Measurements from ENCODE around the gene OPRD1.
"Not testable (repeated sequence)": the region's sequence is repeated elsewhere in the genome, so short reads cannot be mapped to it uniquely, and the experiment has no call there.

Gene OPRD1

DNA sequence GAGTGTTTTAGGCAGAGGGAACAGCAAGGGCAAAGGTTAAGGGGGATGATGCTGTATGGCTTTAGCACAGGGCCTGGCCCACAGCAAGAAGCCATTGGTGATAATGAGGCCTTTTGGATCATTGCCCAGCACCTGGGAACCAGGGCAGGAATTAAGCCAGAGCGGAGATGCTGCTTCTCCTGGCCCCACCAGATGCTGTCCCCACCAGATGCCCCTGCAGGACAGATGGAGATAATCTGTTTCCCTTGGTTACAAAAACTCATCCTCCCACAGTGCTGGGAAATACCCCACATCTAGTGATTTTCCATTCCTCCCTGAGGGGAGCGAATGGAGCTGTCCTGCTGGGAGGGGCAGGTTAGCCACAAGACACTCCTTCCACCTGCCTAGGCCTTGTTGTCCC is 18.8 kb downstream of the OPRD1 start:
- H3K9me3 ChIP-seq (ENCODE audit: control insufficient read depth, low read length), result no peaks in the 10 kb centered on the region
- H3K27me3 ChIP-seq (ENCODE audit: control insufficient read depth, insufficient read depth, low read length), result no peaks in the 10 kb centered on the region
- no peaks in the 10 kb centered on the region for H3K4me1 ChIP-seq (ENCODE audit: control insufficient read depth, insufficient read depth, low read length)
- no peak overlapping the region for H3K4me3 ChIP-seq (ENCODE audit: low read length)
- no peaks in the 10 kb centered on the region for H3K36me3 ChIP-seq (ENCODE audit: control insufficient read depth, insufficient read depth, low read length)
- no peak overlapping the region for H3K9ac ChIP-seq (ENCODE audit: low read length)

DNA sequence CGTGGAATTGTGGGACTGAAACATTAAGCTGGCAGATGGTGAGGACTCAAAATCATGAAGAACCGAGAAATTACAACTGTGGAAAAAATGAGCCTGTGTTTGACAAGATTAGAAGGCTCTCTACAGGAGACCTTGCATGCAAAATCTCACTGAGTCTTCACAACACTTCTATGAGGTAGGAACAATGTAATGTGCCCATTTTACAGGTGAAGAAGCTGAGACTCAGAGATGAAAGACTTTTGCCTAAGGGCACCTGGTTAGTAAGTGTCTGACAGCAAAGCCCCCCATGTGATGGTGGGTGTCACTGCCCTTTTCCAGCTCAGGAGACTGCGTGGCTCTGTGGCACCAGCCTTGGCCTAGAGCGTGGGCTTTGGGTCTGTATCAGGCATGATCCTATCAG is 21.0 kb downstream of the OPRD1 start:
- no peaks in the 10 kb centered on the region for H3K27me3 ChIP-seq (ENCODE audit: control insufficient read depth, insufficient read depth, low read length)
- H3K4me3 ChIP-seq (ENCODE audit: low read length), result no peak overlapping the region
- no peaks in the 10 kb centered on the region for H3K36me3 ChIP-seq (ENCODE audit: control insufficient read depth, insufficient read depth, low read length)
- H3K9me3 ChIP-seq (ENCODE audit: control insufficient read depth, low read length), result no peaks in the 10 kb centered on the region
- H3K4me1 ChIP-seq (ENCODE audit: control insufficient read depth, insufficient read depth, low read length), result no peaks in the 10 kb centered on the region
- no peak overlapping the region for H3K9ac ChIP-seq (ENCODE audit: low read length)

DNA sequence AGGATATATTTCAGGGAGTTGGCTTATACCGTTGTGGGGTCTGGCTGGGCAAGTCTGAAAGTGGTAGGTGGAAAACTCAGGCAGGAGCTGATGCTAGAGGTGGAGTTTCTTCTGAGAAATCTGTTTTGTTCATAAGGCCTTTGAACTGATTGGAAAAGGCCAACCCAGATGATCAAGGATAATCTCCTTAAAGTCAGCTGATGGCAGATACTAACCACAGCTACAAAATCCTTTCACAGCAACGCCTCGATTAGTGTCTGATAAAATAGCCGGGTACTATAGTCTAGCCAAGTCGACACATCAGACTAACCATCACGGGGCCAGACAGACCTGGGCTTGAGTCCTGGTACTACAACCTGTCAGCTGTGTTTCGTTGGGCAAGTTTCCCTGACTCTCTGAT is 21.4 kb downstream of the OPRD1 start:
- no peaks in the 10 kb centered on the region for H3K36me3 ChIP-seq (ENCODE audit: control insufficient read depth, insufficient read depth, low read length)
- no peaks in the 10 kb centered on the region for H3K9me3 ChIP-seq (ENCODE audit: control insufficient read depth, low read length)
- no peaks in the 10 kb centered on the region for H3K27me3 ChIP-seq (ENCODE audit: control insufficient read depth, insufficient read depth, low read length)
- H3K4me1 ChIP-seq (ENCODE audit: control insufficient read depth, insufficient read depth, low read length), result no peaks in the 10 kb centered on the region
- no peak overlapping the region for H3K4me3 ChIP-seq (ENCODE audit: low read length)
- H3K9ac ChIP-seq (ENCODE audit: low read length), result no peak overlapping the region

DNA sequence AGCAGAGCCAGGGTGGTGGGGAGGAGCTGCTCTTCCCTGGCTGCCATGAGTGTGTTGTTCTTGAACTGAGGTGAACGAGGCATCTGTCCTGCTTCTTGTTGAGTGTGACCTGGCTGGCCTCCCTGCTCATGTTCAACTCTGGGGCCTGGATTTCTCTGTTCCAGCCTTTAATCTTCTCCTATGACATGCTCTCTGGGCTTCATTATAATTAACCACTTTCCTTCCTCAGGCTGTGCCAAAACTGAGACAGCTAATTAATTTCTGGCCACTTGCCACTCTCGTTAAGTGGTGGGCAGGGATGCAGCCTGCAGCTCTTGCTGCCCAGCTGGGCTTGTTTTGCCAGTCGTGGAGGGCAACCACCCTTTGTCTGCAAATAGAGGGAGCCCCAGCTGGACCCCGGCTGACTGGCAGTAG is 23.3 kb downstream of the OPRD1 start:
- Histone ChIP-seq H3K9ac (ENCODE audit: low read length) (no peak overlapping the region), H3K36me3 (ENCODE audit: control insufficient read depth, insufficient read depth, low read length) (no peaks in the 10 kb centered on the region), H3K4me1 (ENCODE audit: control insufficient read depth, insufficient read depth, low read length) (no peaks in the 10 kb centered on the region), H3K4me3 (ENCODE audit: low read length) (no peak overlapping the region), H3K27me3 (ENCODE audit: control insufficient read depth, insufficient read depth, low read length) (no peaks in the 10 kb centered on the region), H3K9me3 (ENCODE audit: control insufficient read depth, low read length) (no peaks in the 10 kb centered on the region)

DNA sequence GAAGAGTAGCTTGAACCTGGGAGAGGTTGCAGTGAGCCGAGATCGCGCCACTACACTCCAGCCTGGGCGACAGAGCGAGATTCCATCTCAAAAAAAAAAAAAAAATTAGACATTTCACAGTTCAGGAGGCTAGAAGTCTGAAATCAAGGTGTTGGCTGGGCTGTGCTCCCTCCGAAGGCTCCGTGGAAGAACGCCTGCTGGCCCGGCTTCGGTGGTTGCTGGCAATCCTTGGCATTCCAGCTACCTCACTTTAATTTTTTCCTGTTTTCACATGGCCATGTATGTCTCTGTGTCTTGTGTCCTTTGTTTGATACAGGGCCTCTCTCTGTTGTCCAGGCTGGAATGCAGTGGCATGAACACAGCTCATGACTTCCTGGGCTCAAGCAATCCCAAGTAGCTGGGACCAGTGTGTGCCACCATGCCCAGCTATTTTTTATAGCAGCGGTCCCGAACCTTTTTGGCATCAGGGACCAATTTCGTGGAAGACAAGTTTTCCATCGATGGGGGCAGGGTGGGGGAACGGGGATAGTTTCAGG is 24.5 kb downstream of the OPRD1 start:
- no peak overlapping the region for H3K4me3 ChIP-seq (ENCODE audit: low read length)
- H3K27me3 ChIP-seq (ENCODE audit: control insufficient read depth, insufficient read depth, low read length), result no peaks in the 10 kb centered on the region

DNA sequence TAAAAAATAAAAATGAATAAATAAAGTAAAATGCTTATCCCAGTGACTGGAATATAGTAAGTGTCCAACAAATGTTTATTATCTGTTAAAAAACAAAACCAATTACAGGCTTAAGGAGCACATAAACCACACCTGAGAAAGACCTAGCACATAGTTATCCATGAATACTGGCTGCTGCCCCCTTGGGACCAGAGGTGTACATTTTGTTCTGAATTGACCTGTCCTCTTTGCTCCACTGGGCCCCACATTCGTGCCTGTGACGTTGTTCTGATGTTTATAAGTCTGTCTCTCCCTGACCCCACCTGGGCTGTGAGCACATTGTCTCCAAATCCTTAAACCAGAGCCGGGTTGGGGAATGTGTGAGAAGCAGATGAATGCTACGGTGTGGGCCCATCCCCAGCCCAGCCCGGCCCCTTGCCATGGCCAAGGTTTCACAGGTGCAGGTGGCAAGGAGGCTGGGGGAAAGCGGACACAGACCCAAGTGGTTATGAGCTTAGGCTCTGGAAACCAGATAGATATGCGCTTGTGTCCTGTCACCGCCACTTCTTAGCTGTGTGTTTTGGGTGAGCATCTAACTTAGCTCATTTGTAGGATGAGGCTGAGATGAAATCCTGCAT is 29.1 kb downstream of the OPRD1 start:
- no peak overlapping the region for H3K9ac ChIP-seq (ENCODE audit: low read length)
- H3K4me3 ChIP-seq (ENCODE audit: low read length), result no peak overlapping the region
- no peaks in the 10 kb centered on the region for H3K36me3 ChIP-seq (ENCODE audit: control insufficient read depth, insufficient read depth, low read length)
- no peaks in the 10 kb centered on the region for H3K4me1 ChIP-seq (ENCODE audit: control insufficient read depth, insufficient read depth, low read length)
- no peaks in the 10 kb centered on the region for H3K27me3 ChIP-seq (ENCODE audit: control insufficient read depth, insufficient read depth, low read length)
- H3K9me3 ChIP-seq (ENCODE audit: control insufficient read depth, low read length), result no peaks in the 10 kb centered on the region

More for the DNA sequence above, 24.5 kb downstream of the OPRD1 start:
- H3K9ac ChIP-seq (ENCODE audit: low read length), result no peak overlapping the region
- H3K36me3 ChIP-seq (ENCODE audit: control insufficient read depth, insufficient read depth, low read length), result no peaks in the 10 kb centered on the region
- H3K9me3 ChIP-seq (ENCODE audit: control insufficient read depth, low read length), result no peaks in the 10 kb centered on the region
- no peaks in the 10 kb centered on the region for H3K4me1 ChIP-seq (ENCODE audit: control insufficient read depth, insufficient read depth, low read length)

DNA sequence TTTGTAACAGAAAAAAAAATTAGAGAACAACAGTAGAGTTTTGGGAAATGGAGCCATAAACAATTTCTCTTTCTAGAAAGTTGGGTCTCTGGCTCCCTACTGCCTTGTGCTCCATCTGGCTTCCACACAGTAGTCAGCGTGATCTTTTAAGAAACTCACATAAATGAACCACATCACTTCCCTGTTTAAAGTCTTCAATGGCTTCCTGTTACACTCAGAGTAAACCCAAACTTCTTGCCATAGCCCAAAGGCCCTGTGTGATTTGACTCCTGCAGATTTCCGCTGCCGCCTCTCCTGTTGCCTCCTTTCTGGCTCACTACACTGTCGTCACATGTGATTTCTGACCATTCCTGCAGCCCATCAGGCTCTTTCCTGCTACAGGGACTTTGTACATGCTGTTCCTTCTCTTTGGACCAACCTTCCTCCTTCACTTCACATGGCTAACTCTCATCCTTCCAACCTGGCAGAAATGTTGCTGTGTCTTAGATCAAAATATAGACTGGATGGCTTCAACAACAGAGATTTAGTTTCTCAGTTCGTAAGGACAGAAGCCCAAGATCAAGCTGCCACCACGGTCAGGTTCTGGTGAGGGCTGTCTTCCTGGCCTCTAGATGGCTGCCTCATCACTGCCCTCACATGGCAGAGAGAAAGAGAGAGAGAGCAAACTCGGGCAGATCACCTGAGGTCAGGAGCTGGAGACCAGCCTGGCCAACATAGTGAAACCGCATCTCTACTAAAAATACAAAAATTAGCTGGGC is 34.0 kb downstream of the OPRD1 start:
- no peak overlapping the region for H3K9ac ChIP-seq (ENCODE audit: low read length)
- H3K27me3 ChIP-seq (ENCODE audit: control insufficient read depth, insufficient read depth, low read length), result no peaks in the 10 kb centered on the region
- H3K9me3 ChIP-seq (ENCODE audit: control insufficient read depth, low read length), result no peaks in the 10 kb centered on the region

DNA sequence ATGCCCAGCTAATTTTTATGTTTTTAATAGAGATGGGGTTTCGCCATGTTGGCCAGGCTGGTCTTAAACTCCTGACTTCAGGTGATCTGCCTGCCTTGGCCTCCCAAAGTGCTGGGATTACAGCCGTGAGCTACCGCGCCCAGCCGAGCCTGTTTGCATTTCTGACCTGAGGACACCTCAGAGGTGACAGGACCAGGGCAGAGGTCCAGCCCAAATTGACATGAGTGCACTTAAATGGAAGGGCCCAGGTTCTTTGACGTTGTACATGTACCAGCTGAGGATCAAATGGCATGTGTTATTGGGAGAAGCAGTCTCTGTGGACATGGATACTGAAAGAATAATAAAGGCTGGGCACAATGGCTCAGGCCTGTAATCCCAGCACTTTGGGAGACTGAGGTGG is 35.2 kb downstream of the OPRD1 start:
- not testable (repeated sequence) for H3K9me3 ChIP-seq (ENCODE audit: control insufficient read depth, low read length); H3K27me3 ChIP-seq (ENCODE audit: control insufficient read depth, insufficient read depth, low read length); H3K36me3 ChIP-seq (ENCODE audit: control insufficient read depth, insufficient read depth, low read length); H3K4me1 ChIP-seq (ENCODE audit: control insufficient read depth, insufficient read depth, low read length); H3K4me3 ChIP-seq (ENCODE audit: low read length); H3K9ac ChIP-seq (ENCODE audit: low read length)

More for the DNA sequence above, 34.0 kb downstream of the OPRD1 start:
- Histone ChIP-seq H3K4me1 (ENCODE audit: control insufficient read depth, insufficient read depth, low read length) (no peaks in the 10 kb centered on the region), H3K36me3 (ENCODE audit: control insufficient read depth, insufficient read depth, low read length) (no peaks in the 10 kb centered on the region), H3K4me3 (ENCODE audit: low read length) (no peak overlapping the region)

DNA sequence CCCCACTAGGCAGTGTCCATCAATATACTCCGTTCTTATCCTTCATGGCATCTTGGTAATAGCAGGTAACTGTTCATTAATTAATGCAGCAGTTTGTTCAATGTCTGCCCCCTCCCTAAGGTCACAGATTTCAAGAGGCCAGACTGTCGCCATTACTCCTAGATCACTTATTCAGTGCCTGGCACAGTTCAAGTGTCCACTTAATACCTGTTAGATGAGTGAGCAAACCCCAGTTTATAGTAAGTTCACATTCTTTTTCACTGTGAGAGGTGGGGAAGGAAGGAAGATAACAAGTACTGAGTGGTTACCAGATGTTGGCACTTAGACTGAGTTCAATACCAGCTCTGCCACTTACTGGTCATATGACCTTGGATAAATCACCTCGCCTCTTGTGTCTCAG is 36.4 kb downstream of the OPRD1 start:
- peaks cover 3% of the 10 kb centered on the region for H3K27me3 ChIP-seq (ENCODE audit: control insufficient read depth, insufficient read depth, low read length)
- no peak overlapping the region for H3K4me3 ChIP-seq (ENCODE audit: low read length)
- no peak overlapping the region for H3K9ac ChIP-seq (ENCODE audit: low read length)
- no peaks in the 10 kb centered on the region for H3K4me1 ChIP-seq (ENCODE audit: control insufficient read depth, insufficient read depth, low read length)
- no peaks in the 10 kb centered on the region for H3K9me3 ChIP-seq (ENCODE audit: control insufficient read depth, low read length)
- no peaks in the 10 kb centered on the region for H3K36me3 ChIP-seq (ENCODE audit: control insufficient read depth, insufficient read depth, low read length)

DNA sequence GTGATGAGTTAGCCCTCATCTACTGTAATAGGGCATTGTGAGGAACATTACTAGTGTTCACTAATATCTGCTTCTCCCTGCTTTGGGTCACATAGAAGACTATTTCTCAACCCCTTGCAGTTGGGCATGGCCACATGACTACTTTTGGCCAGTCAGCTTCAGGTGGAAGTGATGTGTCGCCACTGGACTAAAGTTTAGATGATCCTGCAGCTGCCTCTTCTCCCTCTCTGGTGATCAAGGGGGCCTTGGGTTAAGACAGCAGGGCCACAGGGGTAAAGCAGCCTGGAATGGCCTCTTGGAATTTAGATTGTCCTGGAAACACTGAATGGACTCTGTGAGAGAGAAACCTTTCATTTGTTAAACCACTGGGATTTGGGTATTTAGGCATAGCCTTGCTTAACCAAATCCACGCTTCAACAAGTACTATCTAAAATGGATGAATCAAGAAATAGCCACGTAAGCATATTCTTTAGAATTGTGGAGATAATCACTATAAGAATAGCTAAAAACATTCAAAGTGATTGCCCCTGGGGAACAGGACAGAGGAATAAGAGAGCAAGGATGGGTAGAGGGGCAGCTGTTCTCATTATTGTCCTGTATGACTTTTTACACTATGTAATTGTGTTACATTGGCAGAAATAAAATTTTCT is 41.2 kb downstream of the OPRD1 start:
- Histone ChIP-seq H3K36me3 (ENCODE audit: control insufficient read depth, insufficient read depth, low read length) (no peaks in the 10 kb centered on the region), H3K4me1 (ENCODE audit: control insufficient read depth, insufficient read depth, low read length) (no peaks in the 10 kb centered on the region), H3K9me3 (ENCODE audit: control insufficient read depth, low read length) (no peaks in the 10 kb centered on the region), H3K9ac (ENCODE audit: low read length) (no peak overlapping the region), H3K4me3 (ENCODE audit: low read length) (no peak overlapping the region), H3K27me3 (ENCODE audit: control insufficient read depth, insufficient read depth, low read length) (peaks cover 9% of the 10 kb centered on the region)

DNA sequence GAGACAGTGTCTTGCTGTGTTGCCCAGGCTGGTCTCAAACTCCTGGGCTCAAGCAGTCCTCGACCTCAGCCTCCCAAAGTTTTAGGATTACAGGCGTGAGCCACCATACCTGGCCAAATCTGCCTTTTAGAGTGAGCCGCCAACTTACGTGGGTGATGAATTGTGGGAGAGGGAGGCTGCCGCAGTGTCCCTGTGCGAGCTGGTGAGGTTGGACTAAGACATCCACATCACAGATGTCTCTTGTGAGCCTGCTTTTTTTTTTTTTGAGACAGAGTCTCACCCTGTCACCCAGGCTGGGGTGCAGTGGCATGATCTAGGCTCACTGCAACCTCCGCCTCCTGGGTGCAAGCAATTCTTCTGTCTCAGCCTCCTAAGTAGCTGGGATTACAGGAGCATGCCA is 42.4 kb downstream of the OPRD1 start:
- not testable (repeated sequence) for H3K4me3 ChIP-seq (ENCODE audit: low read length); H3K36me3 ChIP-seq (ENCODE audit: control insufficient read depth, insufficient read depth, low read length); H3K27me3 ChIP-seq (ENCODE audit: control insufficient read depth, insufficient read depth, low read length); H3K4me1 ChIP-seq (ENCODE audit: control insufficient read depth, insufficient read depth, low read length); H3K9me3 ChIP-seq (ENCODE audit: control insufficient read depth, low read length); H3K9ac ChIP-seq (ENCODE audit: low read length)

DNA sequence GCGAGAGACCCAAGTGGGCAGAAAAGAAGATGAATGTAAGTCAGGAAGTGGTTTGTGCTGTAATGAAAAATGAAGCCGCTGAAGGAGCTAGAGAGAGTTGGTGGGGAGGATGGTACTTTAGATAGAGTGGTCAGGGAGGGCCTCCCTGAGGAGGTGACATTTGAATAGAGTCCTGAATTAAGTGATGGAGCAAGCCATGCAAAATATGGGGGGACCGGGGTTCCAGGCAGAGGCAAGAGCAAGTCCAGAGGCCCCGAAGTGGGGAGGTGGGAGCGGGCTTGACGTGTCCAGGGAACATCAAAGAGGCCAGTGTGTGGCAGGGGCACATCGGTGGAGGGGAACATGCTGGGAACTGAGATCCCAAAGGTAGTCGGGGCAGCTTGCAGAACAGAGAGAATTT is 43.1 kb downstream of the OPRD1 start:
- Histone ChIP-seq H3K9ac (ENCODE audit: low read length) (no peak overlapping the region), H3K9me3 (ENCODE audit: control insufficient read depth, low read length) (no peaks in the 10 kb centered on the region), H3K4me3 (ENCODE audit: low read length) (no peak overlapping the region), H3K27me3 (ENCODE audit: control insufficient read depth, insufficient read depth, low read length) (peaks cover 9% of the 10 kb centered on the region), H3K4me1 (ENCODE audit: control insufficient read depth, insufficient read depth, low read length) (no peaks in the 10 kb centered on the region), H3K36me3 (ENCODE audit: control insufficient read depth, insufficient read depth, low read length) (no peaks in the 10 kb centered on the region)
